Tibial nerve (tissue), 4 donors: ENCODE results near the gene IER5. TPM values are rescaled to one million over a fixed set of nuclear protein-coding genes. Genes with fewer than 3 reads are reported as not detected.
A peak's percentile ranks its signal among the peaks of the same experiment; 100 is the strongest.

Source experiments
- DNase-seq, 2 donors: peaks; one replicate each; pipeline ENCODE4 v3.0.0-alpha.2; 2019; ENCODE audit warnings: low spot score in 2 of 2
- H3K27ac ChIP-seq, 4 donors: fragments of 200-600 bp; sonication (generic) in 3 of 4; one replicate each; pipeline ENCODE4 v1.5.1; 2017 to 2019; ENCODE audit warnings: mild to moderate bottlenecking in 1 of 4
- H3K27me3 ChIP-seq, 2 donors: fragments of 200-600 bp; sonication (generic) in 1 of 2; one replicate each; pipeline versions ENCODE4 v1.5.1 to v1.6.0; 2017 to 2019
- H3K36me3 ChIP-seq, 3 donors: fragments of 200-600 bp; sonication (generic); one replicate each; pipeline ENCODE4 v1.5.1; 2018 to 2019
- H3K4me1 ChIP-seq, 4 donors: fragments of 200-600 bp; sonication (generic) in 3 of 4; one replicate each; pipeline ENCODE4 v1.5.1; 2017 to 2019
- H3K4me3 ChIP-seq, 4 donors: fragments of 200-600 bp; sonication (generic) in 3 of 4; one replicate each; pipeline ENCODE4 v1.5.1; 2017 to 2019; ENCODE audit warnings: mild to moderate bottlenecking in 1 of 4, moderate library complexity in 1 of 4
- H3K9me3 ChIP-seq, 4 donors: fragments of 200-600 bp; sonication (generic) in 3 of 4; one replicate each; pipeline ENCODE4 v1.5.1; 2017 to 2019
- EP300 ChIP-seq, 2 donors: sonication (generic); formaldehyde crosslinking; IDR thresholded peaks; one replicate each; pipeline ENCODE4 v1.6.1; 2017; ENCODE audit warnings: antibody characterized with exemption in 2 of 2, mild to moderate bottlenecking in 1 of 2
- POLR2A ChIP-seq, 2 donors: fragments of 450-650 bp; IDR thresholded peaks; one replicate each; pipeline ENCODE4 v1.6.1; 2017; ENCODE audit warnings: antibody characterized with exemption in 2 of 2, mild to moderate bottlenecking in 2 of 2, moderate library complexity in 2 of 2
- WGBS, 2 donors: methylation state at CpG; one replicate each; pipeline ENCODE4 v1.1.5; 2018; 5-methylcytosine and 5-hydroxymethylcytosine counted together
- total RNA-seq, 4 donors: library from RNA; depleted of rRNA; stranded (reverse); fragments of >200 nt; gene quantifications; one replicate each; pipeline ENCODE4 v1.1.0, GENCODE V29; 2016
- TF ChIP-seq, protein P1 (sequence below), 5 experiments: fragments of 200-600 bp in 3 of 5; fragments of 450-650 bp in 2 of 5; sonication (generic) in 3 of 5; IDR thresholded peaks; one replicate each; pipeline ENCODE4 v1.5.1; 2016 to 2019; ENCODE audit warnings: antibody characterized with exemption in 5 of 5, mild to moderate bottlenecking in 3 of 5, moderate library complexity in 2 of 5

IER5 gene
- total RNA-seq, 4 donors from 2014 or later = 8.1 to 16.3 (median 13.1) TPM

GRCh38 chr1:181134543-181135436 lies 46.3 kb downstream of the IER5 start:
- DNase-seq = no peak
- Histone ChIP-seq H3K4me1 (peaks cover 0 to 37% (median 19%) of the 10 kb centered on the region in 4 donors), H3K4me3 (no peak overlapping the region), H3K27ac (peak overlapping the region in 3 of 4 donors; percentile 60 to 70 (median 65)), H3K9me3 (no peaks in the 10 kb centered on the region), H3K36me3 (no peaks in the 10 kb centered on the region), H3K27me3 (no peaks in the 10 kb centered on the region)
- WGBS, 2 donors = 77 to 81% methylated on average over 17 of the region's 17 CpGs
- TF ChIP-seq, protein P1, sequence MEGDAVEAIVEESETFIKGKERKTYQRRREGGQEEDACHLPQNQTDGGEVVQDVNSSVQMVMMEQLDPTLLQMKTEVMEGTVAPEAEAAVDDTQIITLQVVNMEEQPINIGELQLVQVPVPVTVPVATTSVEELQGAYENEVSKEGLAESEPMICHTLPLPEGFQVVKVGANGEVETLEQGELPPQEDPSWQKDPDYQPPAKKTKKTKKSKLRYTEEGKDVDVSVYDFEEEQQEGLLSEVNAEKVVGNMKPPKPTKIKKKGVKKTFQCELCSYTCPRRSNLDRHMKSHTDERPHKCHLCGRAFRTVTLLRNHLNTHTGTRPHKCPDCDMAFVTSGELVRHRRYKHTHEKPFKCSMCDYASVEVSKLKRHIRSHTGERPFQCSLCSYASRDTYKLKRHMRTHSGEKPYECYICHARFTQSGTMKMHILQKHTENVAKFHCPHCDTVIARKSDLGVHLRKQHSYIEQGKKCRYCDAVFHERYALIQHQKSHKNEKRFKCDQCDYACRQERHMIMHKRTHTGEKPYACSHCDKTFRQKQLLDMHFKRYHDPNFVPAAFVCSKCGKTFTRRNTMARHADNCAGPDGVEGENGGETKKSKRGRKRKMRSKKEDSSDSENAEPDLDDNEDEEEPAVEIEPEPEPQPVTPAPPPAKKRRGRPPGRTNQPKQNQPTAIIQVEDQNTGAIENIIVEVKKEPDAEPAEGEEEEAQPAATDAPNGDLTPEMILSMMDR (IDR thresholded peaks at IDR 0.05) = no peak

DNA sequence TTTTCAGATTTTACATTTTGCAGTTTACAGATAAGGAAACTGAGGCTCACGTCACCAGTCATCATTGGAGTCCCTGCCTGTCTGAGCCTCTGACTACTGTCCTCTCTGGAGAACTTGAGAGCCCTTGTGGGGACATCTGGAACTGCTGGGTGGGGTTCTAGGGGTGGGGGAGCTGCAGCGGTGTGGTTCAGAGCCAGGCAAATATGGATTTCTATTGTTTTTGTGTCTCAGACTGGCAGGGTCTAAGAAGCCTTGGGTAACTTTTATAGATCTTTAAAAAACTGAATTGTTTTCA lies 46.9 kb downstream of the IER5 start:
- no peak for TF ChIP-seq POLR2A (IDR thresholded peaks at IDR 0.05)
- TF ChIP-seq, protein P1 (IDR thresholded peaks at IDR 0.05) = peak in 1 of 5 experiments; percentile 32
- TF ChIP-seq EP300 (IDR thresholded peaks at IDR 0.05) = no peak
- no peak for DNase-seq
- H3K36me3 ChIP-seq = no peaks in the 10 kb centered on the region

DNA sequence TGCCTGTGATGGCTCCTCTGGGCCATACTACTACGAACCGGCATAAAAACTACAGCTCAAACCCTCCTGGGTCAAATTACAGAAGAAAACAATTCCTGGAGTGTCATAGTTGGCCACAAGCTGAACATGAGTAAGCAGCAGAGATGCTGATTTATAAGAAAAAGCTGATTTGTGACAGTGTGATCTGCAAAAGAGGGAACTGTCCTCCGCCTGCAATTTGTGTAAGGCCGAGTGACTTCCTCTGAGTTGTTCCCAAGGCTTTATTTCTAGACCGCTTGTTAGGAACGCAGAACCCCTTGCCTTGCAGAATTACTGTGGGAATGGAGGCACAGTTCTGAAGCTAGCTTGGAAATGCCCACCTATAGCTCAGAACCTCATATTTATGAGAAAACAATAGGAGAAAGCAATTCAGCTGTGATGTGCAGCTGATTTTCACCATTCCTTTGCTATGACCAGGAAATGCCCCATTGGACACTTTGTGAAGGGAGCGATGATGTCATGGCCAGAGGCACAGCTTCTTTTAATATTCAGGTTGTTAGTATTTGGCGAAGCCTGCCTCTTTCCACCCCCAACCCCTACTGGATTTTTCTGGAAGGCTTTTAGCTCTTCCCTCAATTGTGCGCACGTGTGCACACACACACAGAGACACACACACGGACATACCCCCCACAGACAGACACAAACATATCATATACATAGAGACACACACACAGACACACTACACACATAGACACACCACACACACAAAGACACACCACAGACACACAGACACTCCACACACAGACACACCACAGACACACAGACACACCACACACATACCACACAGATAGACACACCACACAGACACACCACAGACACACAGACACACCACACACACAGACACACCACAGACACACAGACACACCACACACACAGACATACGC lies 47.6 kb downstream of the IER5 start:
- Histone ChIP-seq H3K4me1 (peaks cover 0 to 29% (median 17%) of the 10 kb centered on the region in 4 donors), H3K4me3 (no peak overlapping the region), H3K27ac (peak overlapping the region in 3 of 4 donors; percentile 60 to 70 (median 65)), H3K36me3 (no peaks in the 10 kb centered on the region), H3K9me3 (no peaks in the 10 kb centered on the region), H3K27me3 (no peaks in the 10 kb centered on the region)
- DNase-seq = no peak
- TF ChIP-seq, protein P1 (IDR thresholded peaks at IDR 0.05) = no peak
- TF ChIP-seq POLR2A (IDR thresholded peaks at IDR 0.05) (no peak), EP300 (IDR thresholded peaks at IDR 0.05) (peak in 1 of 2 donors; percentile 24)
- 54 to 66% methylated on average over 12 of the region's 12 CpGs for WGBS, 2 donors

More for the DNA sequence above, 46.9 kb downstream of the IER5 start:
- Histone ChIP-seq H3K9me3 (no peaks in the 10 kb centered on the region), H3K27me3 (no peaks in the 10 kb centered on the region), H3K4me1 (peaks cover 0 to 31% (median 17%) of the 10 kb centered on the region in 4 donors), H3K4me3 (no peak overlapping the region), H3K27ac (peak overlapping the region in 3 of 4 donors; percentile 60 to 70 (median 65))
- WGBS, 2 donors = 64 to 76% methylated on average over 2 of the region's 2 CpGs

DNA sequence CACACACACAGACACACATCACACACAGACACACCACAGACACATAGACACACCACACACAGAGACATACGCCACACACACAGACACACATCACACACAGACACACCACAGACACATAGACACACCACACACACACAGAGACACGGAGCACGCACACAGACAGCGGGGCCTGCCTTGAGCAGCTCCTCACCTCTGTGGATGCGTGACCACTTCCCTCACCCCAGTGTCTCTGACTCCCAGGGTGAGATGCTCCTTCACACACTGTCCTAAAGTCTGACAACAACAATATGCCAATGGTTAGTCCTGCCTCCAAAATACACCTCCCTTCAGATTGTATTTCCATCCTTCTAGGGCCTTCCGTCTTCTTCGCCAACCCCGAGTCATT lies 48.2 kb downstream of the IER5 start:
- H3K27me3 ChIP-seq = no peaks in the 10 kb centered on the region
- TF ChIP-seq, protein P1 (IDR thresholded peaks at IDR 0.05) = no peak
- TF ChIP-seq POLR2A (IDR thresholded peaks at IDR 0.05) (no peak), EP300 (IDR thresholded peaks at IDR 0.05) (no peak)
- no peaks in the 10 kb centered on the region for H3K36me3 ChIP-seq
- H3K4me3 ChIP-seq = no peak overlapping the region
- no peaks in the 10 kb centered on the region for H3K9me3 ChIP-seq
- H3K4me1 ChIP-seq = peaks cover 0 to 35% (median 22%) of the 10 kb centered on the region in 4 donors
- H3K27ac ChIP-seq = no peak overlapping the region
- DNase-seq = no peak
- 84 to 89% methylated on average over 8 of the region's 8 CpGs for WGBS, 2 donors
